ENCODE data around the gene LGALS9. TPM values are rescaled to one million over a fixed set of nuclear protein-coding genes. Genes with fewer than 3 reads are reported as not detected.

LGALS9 gene
- polyA plus RNA-seq, 1 of the 3 experiments (the other 2 are of a cell fraction): 0.21 TPM

GRCh38 chr17:27668488-27668823 lies 37.5 kb downstream of the LGALS9 start (continued):
- TF ChIP-seq, protein P1, sequence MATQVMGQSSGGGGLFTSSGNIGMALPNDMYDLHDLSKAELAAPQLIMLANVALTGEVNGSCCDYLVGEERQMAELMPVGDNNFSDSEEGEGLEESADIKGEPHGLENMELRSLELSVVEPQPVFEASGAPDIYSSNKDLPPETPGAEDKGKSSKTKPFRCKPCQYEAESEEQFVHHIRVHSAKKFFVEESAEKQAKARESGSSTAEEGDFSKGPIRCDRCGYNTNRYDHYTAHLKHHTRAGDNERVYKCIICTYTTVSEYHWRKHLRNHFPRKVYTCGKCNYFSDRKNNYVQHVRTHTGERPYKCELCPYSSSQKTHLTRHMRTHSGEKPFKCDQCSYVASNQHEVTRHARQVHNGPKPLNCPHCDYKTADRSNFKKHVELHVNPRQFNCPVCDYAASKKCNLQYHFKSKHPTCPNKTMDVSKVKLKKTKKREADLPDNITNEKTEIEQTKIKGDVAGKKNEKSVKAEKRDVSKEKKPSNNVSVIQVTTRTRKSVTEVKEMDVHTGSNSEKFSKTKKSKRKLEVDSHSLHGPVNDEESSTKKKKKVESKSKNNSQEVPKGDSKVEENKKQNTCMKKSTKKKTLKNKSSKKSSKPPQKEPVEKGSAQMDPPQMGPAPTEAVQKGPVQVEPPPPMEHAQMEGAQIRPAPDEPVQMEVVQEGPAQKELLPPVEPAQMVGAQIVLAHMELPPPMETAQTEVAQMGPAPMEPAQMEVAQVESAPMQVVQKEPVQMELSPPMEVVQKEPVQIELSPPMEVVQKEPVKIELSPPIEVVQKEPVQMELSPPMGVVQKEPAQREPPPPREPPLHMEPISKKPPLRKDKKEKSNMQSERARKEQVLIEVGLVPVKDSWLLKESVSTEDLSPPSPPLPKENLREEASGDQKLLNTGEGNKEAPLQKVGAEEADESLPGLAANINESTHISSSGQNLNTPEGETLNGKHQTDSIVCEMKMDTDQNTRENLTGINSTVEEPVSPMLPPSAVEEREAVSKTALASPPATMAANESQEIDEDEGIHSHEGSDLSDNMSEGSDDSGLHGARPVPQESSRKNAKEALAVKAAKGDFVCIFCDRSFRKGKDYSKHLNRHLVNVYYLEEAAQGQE (IDR thresholded peaks at IDR 0.05; ENCODE audit: low read depth, low read length): no peak
- TF ChIP-seq TAF1 (IDR thresholded peaks at IDR 0.05; ENCODE audit: borderline replicate concordance, low read depth, low read length): no peak
- no peak for TF ChIP-seq MXI1 (IDR thresholded peaks at IDR 0.05; ENCODE audit: low read depth, low read length)
- TF ChIP-seq RFX5 (IDR thresholded peaks at IDR 0.05; ENCODE audit: low read length): no peak
- no peak for TF ChIP-seq FOXJ3 (CRISPR knock-in tag; IDR thresholded peaks at IDR 0.05)
- no peak for TF ChIP-seq NRF1 (IDR thresholded peaks at IDR 0.05; ENCODE audit: low read depth, low read length)

DNA sequence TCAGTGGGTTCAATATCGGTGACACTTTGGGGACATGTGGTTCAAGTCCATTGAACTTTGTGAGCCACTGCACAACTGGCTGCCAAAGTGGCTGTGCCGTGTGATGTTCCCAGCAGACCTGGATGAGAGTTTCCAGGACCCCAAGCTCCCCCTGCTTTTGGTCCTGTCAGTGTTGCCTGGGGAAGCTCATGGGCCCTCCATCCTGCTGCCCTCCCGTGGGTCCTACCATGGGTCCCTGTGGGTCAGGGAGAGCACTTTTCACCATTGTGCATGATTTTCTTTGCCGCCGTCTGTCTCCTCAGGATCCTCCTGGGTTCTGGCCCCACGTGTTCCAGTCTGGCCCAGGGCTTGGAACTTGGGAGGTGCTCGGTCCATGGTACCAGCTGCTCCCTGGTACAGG lies 38.1 kb downstream of the LGALS9 start:
- WGBS (ENCODE audit: low lambda C conversion rate): 51% methylated on average over 7 of the region's 7 CpGs
- Histone ChIP-seq H3K9me2 (no peaks in the 10 kb centered on the region), H3F3A (replicated peaks; ENCODE audit: insufficient read depth) (no peaks in the 10 kb centered on the region), H3K79me2 (ENCODE audit: insufficient read depth) (no peaks in the 10 kb centered on the region), H3K9me3 (no peaks in the 10 kb centered on the region), H4K20me1 (ENCODE audit: insufficient read depth) (no peaks in the 10 kb centered on the region), H3K36me3 (replicated peaks in 1 of 2; ENCODE audit: control insufficient read depth in 1 of 2, insufficient read depth in 2 of 2, low read length in 1 of 2) (no peaks in the 10 kb centered on the region), H3K27ac (ENCODE audit: low read depth in 2 of 2, low read length in 1 of 2) (no peak overlapping the region), H3K4me1 (ENCODE audit: control insufficient read depth in 1 of 2, insufficient read depth in 2 of 2, low read depth in 1 of 2, low read length in 1 of 2) (no peaks in the 10 kb centered on the region), H2AFZ (ENCODE audit: low read depth) (no peak overlapping the region), H3K4me3 (ENCODE audit: low read depth in 2 of 2, low read length in 1 of 2) (no peak overlapping the region), H3K27me3 (ENCODE audit: insufficient read depth) (no peaks in the 10 kb centered on the region), H3K4me2 (no peak overlapping the region), H3K9ac (no peak overlapping the region)
- POLR2A ChIA-PET: no interaction called here
- DNase-seq: no peak
- CTCF ChIA-PET: interaction anchor here (1.3 to 2.1 kb wide), 2 partner anchors 14 to 66 kb away, joined by 5 read pairs; no protein-coding TSS in a partner anchor
- no peak for TF ChIP-seq TCF12 (IDR thresholded peaks at IDR 0.05)
- no peak for TF ChIP-seq RAD21 (IDR thresholded peaks at IDR 0.05; ENCODE audit: low read length)
- TF ChIP-seq, protein P2, sequence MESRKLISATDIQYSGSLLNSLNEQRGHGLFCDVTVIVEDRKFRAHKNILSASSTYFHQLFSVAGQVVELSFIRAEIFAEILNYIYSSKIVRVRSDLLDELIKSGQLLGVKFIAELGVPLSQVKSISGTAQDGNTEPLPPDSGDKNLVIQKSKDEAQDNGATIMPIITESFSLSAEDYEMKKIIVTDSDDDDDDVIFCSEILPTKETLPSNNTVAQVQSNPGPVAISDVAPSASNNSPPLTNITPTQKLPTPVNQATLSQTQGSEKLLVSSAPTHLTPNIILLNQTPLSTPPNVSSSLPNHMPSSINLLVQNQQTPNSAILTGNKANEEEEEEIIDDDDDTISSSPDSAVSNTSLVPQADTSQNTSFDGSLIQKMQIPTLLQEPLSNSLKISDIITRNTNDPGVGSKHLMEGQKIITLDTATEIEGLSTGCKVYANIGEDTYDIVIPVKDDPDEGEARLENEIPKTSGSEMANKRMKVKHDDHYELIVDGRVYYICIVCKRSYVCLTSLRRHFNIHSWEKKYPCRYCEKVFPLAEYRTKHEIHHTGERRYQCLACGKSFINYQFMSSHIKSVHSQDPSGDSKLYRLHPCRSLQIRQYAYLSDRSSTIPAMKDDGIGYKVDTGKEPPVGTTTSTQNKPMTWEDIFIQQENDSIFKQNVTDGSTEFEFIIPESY (IDR thresholded peaks at IDR 0.05; ENCODE audit: borderline replicate concordance, low read depth): no peak
- TF ChIP-seq SIN3A (IDR thresholded peaks at IDR 0.05; ENCODE audit: borderline replicate concordance, low read depth, low read length): no peak
- TF ChIP-seq SMC3 (IDR thresholded peaks at IDR 0.05; ENCODE audit: low read depth, low read length): no peak
- TF ChIP-seq IRF3 (IDR thresholded peaks at IDR 0.05; ENCODE audit: low read depth, low read length): no peak
- no peak for TF ChIP-seq CTCF (IDR thresholded peaks at IDR 0.05)
- TF ChIP-seq MEF2A (IDR thresholded peaks at IDR 0.05; ENCODE audit: borderline replicate concordance, low read depth): no peak
- no peak for TF ChIP-seq RCOR1 (IDR thresholded peaks at IDR 0.05; ENCODE audit: low read length)
- no peak for TF ChIP-seq NRF1 (IDR thresholded peaks at IDR 0.05; ENCODE audit: low read depth, low read length)
- TF ChIP-seq RXRA (IDR thresholded peaks at IDR 0.05; ENCODE audit: borderline replicate concordance, low read depth): no peak
- TF ChIP-seq JUND (IDR thresholded peaks at IDR 0.05): no peak
- TF ChIP-seq GABPA (IDR thresholded peaks at IDR 0.05; ENCODE audit: low read depth): no peak
- TF ChIP-seq, protein P3, sequence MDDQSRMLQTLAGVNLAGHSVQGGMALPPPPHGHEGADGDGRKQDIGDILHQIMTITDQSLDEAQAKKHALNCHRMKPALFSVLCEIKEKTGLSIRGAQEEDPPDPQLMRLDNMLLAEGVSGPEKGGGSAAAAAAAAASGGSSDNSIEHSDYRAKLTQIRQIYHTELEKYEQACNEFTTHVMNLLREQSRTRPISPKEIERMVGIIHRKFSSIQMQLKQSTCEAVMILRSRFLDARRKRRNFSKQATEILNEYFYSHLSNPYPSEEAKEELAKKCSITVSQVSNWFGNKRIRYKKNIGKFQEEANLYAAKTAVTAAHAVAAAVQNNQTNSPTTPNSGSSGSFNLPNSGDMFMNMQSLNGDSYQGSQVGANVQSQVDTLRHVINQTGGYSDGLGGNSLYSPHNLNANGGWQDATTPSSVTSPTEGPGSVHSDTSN (IDR thresholded peaks at IDR 0.05): no peak
- TF ChIP-seq TAF1 (IDR thresholded peaks at IDR 0.05; ENCODE audit: borderline replicate concordance, low read depth, low read length): no peak
- TF ChIP-seq MXI1 (IDR thresholded peaks at IDR 0.05; ENCODE audit: low read depth, low read length): no peak
